DLD1 (cell line): ENCODE measurements around the gene ARL6IP4.
"Not testable (repeated sequence)": the region's sequence is repeated elsewhere in the genome, so short reads cannot be mapped to it uniquely, and the experiment has no call there.

Experiments used
- in situ Hi-C: cut with HindIII; loops from 2 replicates; pipeline ENCODE4 v1.10.0; 2017; ENCODE audit warnings: low sequenced_read_pairs

Gene ARL6IP4

GRCh38 chr12:123005081-123005626 is 24.7 kb downstream of the ARL6IP4 start:
- in situ Hi-C loops, result no loop called here

DNA sequence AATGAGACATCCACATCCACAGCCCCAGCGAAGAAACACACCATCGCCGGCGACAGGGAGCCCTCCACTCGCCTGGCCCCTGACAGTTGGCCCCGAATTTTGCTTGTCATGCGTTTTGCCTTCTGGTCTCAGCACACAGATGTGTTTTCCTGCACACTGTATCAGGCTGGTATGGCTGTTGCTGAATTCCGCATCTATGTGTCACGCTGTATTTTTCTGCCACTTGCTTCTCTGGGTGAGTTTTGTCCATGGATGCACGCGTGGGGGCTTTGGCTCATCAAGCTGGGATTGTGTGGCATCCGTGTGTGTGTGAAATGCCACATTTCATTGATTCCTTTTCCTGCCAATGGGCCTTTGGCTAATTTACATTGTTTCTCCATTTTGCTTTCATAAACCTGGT is 26.5 kb downstream of the ARL6IP4 start:
- in situ Hi-C loops, result no loop called here

DNA sequence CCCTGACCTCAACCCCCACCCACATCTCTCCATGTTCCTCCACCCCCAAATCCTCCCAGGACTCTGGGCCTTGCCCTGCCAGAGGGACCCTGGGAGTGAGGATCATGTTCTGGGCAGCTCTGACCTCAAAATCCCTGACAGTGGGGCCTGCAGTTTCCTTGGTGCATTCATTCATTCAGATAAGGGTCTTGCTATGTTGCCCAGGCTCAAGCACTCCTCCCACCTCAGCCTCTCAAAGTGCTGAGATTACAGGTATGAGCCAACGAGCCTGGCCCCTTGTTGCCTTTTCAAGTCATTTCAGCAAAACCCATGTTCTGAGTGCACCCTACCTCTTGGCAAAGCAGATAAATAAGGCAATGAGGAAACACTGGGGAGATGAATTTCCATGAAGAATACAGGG is 29.6 kb downstream of the ARL6IP4 start:
- in situ Hi-C loops, result no loop called here

GRCh38 chr12:123010681-123011080 is 30.2 kb downstream of the ARL6IP4 start:
- in situ Hi-C loops, result no loop called here

DNA sequence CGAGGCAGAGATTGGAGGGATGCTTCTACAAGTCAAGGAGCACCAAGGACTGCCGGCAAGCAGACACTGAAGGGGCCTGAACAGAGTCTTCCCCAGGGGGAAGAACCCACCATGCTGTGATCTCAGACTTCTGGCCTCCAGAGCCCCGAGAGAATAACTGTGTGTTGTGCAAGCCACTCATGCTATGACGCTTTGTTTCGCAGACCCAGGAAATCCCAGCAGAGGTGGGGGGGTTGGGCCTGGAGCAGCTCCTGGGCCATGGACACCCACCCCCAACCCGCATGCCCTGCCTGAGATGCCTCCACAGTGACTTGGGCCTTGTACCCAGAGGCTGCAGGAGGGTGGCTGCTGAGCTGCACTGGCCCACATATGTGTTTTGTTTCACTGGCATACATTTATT is 31.2 kb downstream of the ARL6IP4 start:
- in situ Hi-C loops, result no loop called here

- in situ Hi-C loops, result no loop called here
Observed at GRCh38 chr12:123013185-123014095, 33.0 kb downstream of the ARL6IP4 start.

DNA sequence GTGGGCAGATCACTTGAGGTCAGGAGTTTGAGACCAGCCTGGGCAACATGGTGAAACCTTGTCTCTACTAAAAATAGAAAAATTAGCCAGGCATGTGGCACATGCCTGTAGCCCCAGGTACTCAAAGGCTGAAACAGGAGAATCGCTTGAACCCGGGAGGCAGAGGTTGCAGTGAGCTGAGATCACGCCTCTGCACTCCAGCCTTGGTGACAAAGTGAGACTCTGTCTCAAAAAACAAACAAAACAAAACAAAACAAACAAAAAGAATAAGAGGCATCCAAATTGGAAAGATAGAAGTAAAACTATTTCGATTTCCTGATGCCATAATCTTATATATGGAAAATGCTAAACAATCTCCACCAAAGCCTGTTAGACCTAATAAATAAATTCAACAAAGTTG is 34.0 kb downstream of the ARL6IP4 start:
- in situ Hi-C loops, result not testable (repeated sequence)

DNA sequence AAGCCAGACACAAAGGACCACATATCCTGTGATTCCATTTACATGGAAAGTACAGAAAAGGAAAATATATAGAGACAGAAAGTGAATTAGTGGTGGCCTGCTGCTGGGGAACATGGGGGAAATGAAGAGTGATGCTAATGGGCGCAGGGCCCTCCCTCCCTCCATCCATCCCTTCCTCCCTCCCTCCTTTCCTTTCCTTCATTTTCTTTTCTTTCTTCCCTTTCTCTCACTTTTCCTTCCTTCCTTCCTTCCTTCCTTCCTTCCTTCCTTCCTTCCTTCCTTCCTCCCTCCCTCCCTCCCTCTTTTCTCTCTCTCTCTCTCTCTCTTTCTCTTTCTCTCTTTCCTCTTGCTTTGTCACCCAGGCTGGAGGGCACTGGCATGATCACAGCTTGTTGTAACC is 37.3 kb downstream of the ARL6IP4 start:
- in situ Hi-C loops, result no loop called here

- in situ Hi-C loops, result no loop called here
Observed at GRCh38 chr12:123019841-123020138, 39.3 kb downstream of the ARL6IP4 start.

GRCh38 chr12:123021688-123022604 is 41.5 kb downstream of the ARL6IP4 start:
- in situ Hi-C loops, result no loop called here

DNA sequence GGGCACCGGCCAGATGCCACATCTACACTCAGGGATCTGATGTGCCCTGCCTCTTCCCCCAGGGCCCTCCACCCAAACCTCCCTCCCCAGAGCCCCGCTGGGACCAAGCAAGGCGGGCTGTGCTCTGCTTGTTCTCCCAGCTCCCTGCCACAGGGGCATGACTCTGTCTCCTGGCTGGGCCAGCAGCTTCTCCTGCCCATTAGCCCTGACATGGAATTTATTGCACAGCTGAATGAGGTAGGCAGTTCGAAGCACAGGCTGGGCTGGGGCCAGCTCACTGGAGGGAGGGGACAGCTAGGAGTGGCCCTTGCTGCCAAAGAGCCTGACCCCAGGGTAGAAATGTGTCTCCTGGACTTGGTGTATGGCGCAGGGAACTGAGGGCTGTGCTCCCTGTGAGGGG is 42.4 kb downstream of the ARL6IP4 start:
- in situ Hi-C loops, result no loop called here

DNA sequence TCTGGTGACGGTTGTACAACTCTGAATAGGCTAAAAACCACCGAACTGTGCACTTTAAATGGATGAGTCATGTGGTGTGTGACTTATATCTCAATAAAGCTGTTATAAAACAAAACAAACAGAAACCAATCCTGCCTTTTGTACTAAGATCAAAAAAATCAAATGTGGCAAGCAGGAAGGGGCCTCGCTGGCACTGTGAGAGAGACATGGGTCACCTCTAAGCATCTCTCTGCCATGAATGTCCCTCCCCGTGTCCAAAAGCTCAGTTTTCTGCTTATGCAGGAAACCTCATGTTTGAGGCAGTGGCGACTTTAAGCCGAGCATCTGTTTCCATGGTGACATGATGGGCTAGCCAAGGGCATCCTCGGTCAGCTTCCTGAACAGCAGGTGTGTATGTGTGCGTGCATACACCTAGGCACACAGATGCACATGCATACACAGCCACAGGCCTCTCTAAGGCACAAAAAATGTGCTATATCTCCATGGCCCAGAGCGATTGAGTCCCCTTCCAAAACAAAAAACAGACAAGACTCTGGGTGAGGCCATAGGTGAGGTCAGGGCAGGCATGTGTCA is 44.4 kb downstream of the ARL6IP4 start:
- in situ Hi-C loops, result no loop called here

DNA sequence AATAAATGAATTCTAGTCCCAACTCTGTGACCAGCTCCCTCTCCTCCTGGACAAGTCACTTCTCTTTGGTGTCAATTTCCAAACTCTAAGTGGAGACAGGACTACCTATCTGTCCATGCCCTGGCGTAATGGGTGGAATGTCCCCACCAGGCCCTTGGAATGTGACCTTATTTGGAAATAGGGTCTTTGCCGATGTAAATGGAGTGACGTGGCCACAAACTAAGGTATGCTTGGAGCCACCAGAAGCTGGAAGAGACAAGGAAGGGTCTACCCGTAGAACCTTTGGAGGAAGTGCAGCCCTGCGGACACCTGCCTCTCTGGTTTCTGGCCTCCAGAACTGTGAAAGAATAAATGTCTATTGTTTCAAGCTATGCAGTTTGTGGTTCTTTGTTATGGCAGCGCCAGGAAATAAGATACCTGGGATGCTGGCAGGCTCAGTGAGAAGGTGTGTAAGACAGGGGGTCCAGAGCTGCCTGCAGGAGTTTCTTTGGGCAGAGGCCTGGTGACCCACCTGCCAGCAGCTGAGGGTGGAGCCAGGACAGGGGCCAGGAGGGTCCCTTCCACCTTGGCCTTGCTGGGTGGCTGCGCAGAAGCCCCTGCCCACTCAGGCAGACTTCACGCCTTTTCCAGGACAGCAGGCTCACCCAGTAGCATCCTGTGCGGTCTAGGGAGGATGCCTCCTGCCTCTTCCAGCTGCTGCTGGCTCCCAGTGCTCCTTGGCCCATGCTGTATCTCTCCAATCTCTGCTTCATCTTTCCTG is 45.8 kb downstream of the ARL6IP4 start:
- in situ Hi-C loops, result no loop called here

- in situ Hi-C loops, result no loop called here
Observed at GRCh38 chr12:123027726-123028445, 47.4 kb downstream of the ARL6IP4 start.

- in situ Hi-C loops, result no loop called here
Observed at GRCh38 chr12:123028475-123028874, 48.0 kb downstream of the ARL6IP4 start.

- in situ Hi-C loops, result no loop called here
Observed at GRCh38 chr12:123029550-123029949, 49.1 kb downstream of the ARL6IP4 start.

- in situ Hi-C loops, result no loop called here
Observed at GRCh38 chr12:123030686-123031085, 50.2 kb downstream of the ARL6IP4 start.

DNA sequence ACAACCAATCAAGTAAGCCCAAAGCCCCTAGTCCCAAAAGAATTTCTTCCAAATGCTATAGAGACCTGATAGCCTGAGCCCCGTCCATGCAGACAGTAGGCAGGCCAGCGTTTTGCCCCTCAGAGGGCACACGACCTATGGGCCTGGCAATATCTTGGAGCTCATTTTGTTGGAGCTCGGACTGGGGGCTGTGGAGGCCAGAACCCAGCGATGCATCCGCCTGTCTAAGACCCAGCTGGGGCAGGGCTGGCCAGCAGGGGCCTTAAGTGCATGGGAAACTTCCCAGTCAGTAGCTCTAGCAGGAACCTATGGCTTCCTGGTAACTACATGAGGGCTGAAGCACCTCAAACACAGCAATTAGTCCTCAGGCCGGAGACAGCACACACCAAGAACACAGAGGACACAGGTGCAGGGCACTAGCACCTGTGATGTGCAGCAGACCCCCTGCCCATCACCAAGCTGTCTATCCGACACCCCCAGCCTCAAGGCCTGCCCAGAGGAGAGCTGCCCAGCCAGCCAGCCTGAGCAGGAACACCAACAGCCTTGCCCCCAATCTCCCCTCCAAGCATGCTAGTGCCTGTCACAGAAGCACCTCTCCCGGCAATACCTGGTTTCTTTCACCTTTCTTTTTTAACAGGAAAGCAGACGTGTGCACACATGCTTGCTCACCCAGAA is 50.8 kb downstream of the ARL6IP4 start:
- in situ Hi-C loops, result no loop called here
